GM19025 (cell line): ENCODE measurements around the gene SLC8A1.

Experiments used
- ATAC-seq: cut with Tn5 transposase; IDR thresholded peaks from one replicate; pipeline ENCODE4 v1.9.1; 2021; ENCODE audit warnings: mild to moderate bottlenecking, low read depth, moderate library complexity; ENCODE audit not compliant: unreplicated experiment

SLC8A1 gene

GRCh38 chr2:40177366-40177765 is 274.5 kb downstream of the SLC8A1 start:
- ATAC-seq = no peak

DNA sequence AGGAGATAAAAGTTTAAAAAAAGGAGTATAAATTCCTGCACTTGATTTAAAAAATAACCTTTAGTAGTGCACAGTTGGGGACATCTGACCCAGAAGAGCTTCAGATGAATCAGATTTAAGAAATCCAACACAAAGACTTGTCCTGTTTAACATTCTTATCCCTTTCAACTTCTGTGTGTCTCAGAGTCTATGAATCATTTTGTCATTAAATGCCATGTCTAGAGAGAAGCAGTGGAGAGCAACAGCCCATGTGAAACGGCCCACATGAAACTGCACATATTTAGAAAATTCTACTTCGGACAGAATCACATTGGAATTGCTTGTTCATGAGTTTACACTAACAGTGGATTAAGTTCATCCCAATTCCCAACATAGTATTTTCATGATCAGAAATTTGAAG is 278.6 kb downstream of the SLC8A1 start:
- no peak for ATAC-seq

DNA sequence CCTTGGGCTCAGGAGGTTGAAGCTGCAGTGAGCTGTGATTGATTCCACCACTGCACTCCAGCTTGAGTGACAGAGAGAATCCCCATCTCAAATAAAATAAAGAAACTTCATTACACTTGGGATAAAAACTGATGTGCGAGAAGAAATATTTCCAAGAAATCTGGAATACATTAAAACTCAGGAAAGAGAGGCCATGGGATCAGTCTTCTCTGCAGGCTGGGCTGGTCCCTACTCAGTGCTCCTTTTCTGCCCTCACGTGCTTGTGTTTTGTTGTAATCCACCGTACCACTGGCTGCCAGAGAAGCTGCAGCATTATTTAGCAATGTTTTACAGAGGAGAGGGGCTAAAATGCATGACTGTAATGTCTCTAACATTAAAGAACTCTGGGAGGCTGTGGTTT is 282.0 kb downstream of the SLC8A1 start:
- ATAC-seq = no peak

DNA sequence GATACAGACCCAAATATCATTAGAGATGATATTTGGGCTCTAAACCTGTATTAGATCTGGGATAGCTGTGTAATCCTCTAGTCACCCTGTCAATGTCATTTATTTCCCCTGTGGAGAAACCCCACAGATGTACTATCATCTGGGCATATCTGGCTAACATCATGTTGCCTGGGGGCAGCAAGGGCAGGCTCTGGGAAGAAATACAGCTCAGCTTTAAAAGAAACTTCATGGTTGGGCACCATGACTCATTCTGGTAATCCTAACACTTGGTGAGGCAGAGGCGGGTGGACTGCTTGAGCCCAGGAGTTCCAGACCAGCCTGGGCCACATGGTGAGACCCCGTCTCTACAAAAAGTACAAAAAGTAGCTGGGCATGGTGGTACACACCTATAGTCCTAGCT is 282.5 kb downstream of the SLC8A1 start:
- no peak for ATAC-seq

- no peak for ATAC-seq
Observed at GRCh38 chr2:40168546-40168945, 283.3 kb downstream of the SLC8A1 start.

DNA sequence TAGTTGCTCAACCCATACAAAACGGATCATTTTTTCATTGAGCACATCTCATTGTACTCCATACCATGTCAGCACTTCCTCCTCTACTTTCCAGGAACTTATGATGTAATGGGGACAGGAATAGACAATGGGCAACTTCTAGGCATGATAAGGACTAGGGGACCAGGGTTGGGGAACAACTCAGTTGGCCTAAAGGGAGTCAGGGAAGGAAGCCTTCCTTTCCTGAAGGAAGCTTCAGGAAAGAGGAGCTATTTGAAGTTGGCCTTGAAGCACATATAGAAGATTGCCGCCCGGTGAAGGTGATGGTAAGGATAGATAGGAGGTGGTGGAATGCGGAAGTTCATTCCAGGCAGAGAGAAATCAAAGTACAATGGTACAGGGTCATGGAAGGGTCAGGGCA is 283.9 kb downstream of the SLC8A1 start:
- ATAC-seq = no peak

- ATAC-seq = no peak
Observed at GRCh38 chr2:40166006-40166405, 285.9 kb downstream of the SLC8A1 start.

- no peak for ATAC-seq
Observed at GRCh38 chr2:40165509-40165844, 286.4 kb downstream of the SLC8A1 start.

DNA sequence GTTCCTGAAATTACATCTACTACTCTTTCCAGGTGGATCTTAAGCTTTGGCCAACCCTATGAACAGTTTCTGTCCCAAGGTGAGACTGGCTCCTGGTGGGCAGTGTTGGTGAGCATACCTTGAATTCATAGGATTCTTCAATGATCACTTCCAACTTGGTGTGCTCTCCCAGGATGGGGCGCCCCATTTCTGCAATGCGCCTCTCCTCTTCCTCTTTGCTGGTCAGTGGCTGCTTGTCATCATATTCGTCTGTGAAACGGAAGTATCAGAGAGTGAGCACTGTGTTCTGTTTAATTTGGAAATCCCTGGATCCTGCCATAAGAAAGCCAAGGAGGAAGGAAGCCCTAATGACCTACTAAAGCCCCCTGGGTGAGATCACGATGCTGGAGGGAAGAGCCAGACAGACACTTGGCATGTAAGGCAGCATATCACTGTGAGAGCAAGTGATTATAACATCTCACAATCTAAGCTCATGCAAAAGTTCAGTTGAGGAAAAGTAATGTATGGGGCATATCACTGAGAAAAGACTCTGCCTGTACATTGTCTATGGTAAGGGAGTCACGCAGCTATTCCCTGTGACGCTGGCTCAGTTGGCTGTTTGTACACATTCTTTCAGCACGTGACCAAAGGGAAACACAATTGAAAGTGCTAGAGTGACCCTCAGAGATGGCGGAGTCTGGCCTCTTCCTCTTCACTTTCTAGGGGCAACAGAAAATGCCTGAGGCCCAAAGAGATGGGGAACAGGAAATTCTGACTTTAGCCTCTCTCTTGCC is 287.0 kb downstream of the SLC8A1 start:
- no peak for ATAC-seq

DNA sequence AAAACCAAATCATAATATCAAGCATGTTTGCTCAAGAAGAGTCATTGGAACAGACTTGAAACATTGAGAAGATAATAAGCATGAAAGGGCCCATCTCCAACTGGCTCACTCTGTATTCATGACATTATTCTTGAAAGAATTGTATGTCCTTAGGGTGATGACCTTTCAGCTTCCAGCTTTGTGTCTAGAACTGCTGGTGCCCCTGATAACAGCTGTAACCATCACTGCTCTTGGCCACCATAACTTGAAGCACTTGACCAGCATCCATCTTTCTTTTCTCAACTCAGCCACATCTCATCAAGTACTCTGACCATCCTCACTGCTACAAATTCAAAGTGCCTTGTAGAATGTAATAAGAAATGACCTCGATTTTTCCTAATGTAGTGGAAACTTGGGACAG is 289.9 kb downstream of the SLC8A1 start:
- ATAC-seq = no peak

- no peak for ATAC-seq
Observed at GRCh38 chr2:40160751-40161218, 291.1 kb downstream of the SLC8A1 start.

DNA sequence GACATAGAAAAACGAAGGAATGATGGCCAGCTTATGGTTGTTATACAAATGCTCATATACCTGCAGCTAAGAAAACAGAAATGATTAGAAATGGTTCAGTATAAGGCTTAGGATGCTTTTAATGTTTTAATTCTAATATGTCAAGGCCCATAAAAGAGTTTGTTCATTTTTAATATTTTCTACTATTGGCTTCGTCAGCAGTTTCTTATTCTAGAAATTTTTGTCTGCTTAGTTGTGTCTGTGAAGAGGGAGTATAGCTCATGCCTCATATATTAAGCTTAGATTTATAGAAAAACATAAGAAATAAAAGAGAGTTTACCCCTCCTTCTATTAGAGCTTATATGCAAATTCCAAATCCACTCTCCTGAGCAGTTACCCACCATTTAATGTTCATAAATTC is 292.6 kb downstream of the SLC8A1 start:
- no peak for ATAC-seq

DNA sequence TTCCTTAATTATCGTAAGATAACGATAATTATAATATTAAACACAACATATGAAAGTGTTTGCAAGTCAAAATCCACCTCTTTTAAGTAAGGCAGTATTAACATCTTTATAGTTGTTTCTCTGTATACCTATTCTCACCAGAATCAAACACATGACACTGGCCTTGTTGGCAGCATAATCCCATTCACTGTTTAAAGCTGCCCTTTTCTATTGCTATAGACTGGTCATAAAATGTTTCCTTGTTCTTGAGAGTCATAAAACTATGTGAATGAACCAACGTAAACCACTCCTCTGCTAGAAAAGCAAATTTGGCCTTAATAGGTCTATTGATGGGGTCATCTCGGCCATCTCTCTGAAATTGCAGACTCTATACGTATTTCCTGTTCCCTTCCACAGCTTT is 293.1 kb downstream of the SLC8A1 start:
- ATAC-seq = no peak

DNA sequence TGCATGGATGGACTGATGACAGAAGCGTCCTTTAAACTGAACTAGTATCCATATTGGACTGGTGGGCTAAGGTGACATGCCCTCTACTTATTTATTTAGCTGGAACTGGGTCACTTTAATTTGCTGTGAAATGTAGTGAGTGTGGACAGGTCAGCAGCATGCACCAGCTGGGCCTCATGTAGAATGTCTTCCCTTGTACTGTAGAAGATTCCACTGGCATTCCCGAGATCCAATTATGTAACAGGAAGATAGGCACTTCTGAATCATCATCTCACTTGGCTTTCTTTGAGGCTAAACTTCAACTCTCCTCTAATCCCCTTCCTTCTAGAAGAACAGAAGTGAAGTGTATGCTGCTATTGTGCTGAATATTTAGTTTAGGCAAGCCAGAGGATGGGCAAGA is 296.2 kb downstream of the SLC8A1 start:
- ATAC-seq = no peak

GRCh38 chr2:40150266-40150665 is 301.6 kb downstream of the SLC8A1 start:
- ATAC-seq = no peak

- ATAC-seq = no peak
Observed at GRCh38 chr2:40148334-40148733, 303.6 kb downstream of the SLC8A1 start.

GRCh38 chr2:40147360-40147759 is 304.5 kb downstream of the SLC8A1 start:
- ATAC-seq = no peak

DNA sequence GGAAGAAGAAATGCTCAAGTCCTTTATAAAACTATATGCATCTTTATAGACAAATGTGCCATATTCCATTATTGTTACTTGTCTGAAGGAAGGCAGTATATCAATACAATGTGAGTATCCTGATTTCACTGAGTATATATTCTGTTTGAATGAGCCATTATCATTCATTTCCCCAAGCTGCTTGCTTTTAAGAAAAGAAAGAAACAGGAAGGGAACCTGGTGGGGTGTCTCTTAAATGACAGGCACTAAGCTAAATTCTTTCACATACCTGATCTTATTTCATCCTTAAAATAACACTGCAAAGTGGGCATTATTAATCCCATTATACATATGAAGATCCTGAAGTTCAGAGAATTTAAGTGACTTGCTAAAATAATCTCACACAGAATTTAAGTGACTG is 307.9 kb downstream of the SLC8A1 start:
- ATAC-seq = no peak

- ATAC-seq = no peak
Observed at GRCh38 chr2:40138314-40138713, 313.6 kb downstream of the SLC8A1 start.

DNA sequence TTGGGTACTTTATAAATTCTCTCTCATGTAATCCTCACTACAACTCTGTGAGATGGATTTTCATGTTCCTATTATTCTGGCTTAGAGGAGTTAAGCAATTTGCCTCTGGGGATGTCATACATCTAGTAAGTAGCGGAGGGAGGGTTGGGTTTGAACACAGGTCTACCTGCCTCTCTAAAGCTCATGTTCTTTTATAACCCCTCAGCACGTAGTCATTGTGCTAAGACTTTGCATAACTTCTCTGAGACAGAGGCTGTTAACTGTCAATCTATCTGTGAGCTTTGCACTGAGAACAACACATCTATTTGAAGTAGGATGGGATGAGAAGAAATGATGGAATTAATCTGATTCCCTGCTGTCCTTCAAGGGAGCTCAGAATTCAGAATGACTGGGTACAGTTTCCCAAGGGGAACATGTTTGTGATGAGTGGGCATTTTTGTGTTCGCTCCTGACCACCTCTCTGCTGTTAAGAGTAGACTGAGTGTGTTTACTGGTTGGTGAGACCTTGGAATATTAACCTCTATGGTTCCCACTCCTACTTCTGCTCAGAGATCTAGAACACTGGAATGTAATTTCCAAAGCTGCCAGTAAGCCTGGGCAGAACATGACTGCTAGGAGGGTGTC is 320.7 kb downstream of the SLC8A1 start:
- ATAC-seq = no peak

DNA sequence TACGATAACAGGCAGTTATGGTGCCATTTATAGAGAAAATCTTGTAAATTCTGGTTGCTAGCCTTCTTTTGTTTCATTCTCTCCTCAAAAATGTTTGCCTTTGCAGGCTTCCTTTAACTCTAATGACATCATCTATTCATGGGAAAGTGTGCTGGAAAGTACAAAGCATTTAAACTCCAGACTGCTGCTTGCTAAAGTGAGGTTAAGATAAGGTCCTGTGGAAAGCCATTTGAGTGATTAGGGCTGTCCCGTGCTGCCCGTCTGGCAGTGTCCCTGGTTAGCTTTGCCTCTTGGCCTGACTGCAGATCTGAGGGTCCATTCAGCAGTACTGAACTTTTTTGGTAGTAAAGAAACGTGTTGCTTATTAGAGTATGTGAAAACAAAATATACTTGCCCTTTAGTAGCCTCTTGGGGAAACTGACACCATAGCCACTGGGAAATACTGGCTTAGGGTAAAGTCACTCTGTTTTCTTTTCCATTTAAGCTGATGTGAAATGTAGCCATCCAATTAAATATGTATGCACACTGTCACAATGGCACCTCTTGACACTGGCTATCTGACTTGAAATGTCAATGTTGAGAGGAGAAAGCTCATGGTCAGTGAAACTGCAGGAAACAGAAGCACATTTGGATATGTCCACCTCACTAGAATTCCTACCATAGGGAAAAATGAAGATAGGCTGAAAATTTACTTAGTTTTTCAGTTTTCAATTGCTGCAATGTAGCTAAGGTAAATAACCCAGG is 321.5 kb downstream of the SLC8A1 start:
- no peak for ATAC-seq

DNA sequence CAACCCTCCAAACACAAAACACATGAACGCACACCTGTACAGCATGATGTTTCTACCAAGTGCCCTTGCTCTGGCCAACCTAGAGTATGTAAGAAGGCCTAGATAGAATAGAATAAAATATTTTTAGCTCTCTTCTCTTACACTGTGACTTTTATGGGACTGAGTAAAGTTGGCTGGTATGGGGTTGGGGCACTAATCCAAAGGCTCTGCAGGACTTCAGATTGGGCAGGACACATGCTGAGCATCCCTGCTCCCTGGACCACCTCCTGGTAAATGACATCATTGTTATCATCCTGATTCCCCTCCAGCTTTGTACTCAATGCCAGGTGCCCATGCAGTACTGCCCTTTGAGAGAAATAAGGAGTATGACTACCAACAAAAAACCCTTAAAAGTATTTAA is 322.2 kb downstream of the SLC8A1 start:
- no peak for ATAC-seq
